ENCODE measurements around the gene NAAA. TPM values are rescaled to one million over a fixed set of nuclear protein-coding genes. Genes with fewer than 3 reads are reported as not detected.

The NAAA gene
- total and polyA plus RNA-seq, 2 of the 13 experiments (the other 11 are each of a cell fraction or from before 2014, with no cell fraction given) = 22.4 to 24.6 TPM

GRCh38 chr4:75940692-75941253 lies at the start of gene NAAA (continued):
- peak; percentile 69 for TF ChIP-seq ZNF687 (CRISPR knock-in tag; IDR thresholded peaks at IDR 0.05)
- TF ChIP-seq ZFP36L2 (CRISPR knock-in tag; IDR thresholded peaks at IDR 0.05) = no peak
- TF ChIP-seq SOX13 (IDR thresholded peaks at IDR 0.05) = no peak
- no peak for TF ChIP-seq SOX13 (CRISPR knock-in tag; conservative IDR thresholded peaks at IDR 0.05 in 1 of 2, IDR thresholded peaks at IDR 0.05 in 1 of 2)
- TF ChIP-seq GLI4 (CRISPR knock-in tag; IDR thresholded peaks at IDR 0.05; ENCODE audit: borderline replicate concordance) = 0 out of 2 replicates have a peak, but pooled peaks have one; percentile 33
- no peak for TF ChIP-seq ZNF792 (CRISPR knock-in tag; IDR thresholded peaks at IDR 0.05)
- TF ChIP-seq ZNF816 (CRISPR knock-in tag; IDR thresholded peaks at IDR 0.05; ENCODE audit: borderline replicate concordance) = no peak; the same call in 1 of the 2 replicates
- peak; percentile 88 for TF ChIP-seq KDM2A (CRISPR knock-in tag; IDR thresholded peaks at IDR 0.05; ENCODE audit: borderline replicate concordance, low read depth)
- no peak for TF ChIP-seq CREBL2 (CRISPR knock-in tag; IDR thresholded peaks at IDR 0.05; ENCODE audit: borderline replicate concordance)
- no peak for TF ChIP-seq PHF5A (CRISPR knock-in tag; IDR thresholded peaks at IDR 0.05; ENCODE audit: low read depth, unreplicated experiment)
- TF ChIP-seq ZNF263 (CRISPR knock-in tag; IDR thresholded peaks at IDR 0.05) = no peak
- TF ChIP-seq SMC3 (IDR thresholded peaks at IDR 0.05; ENCODE audit: low read length) = no peak
- TF ChIP-seq SNAPC2 (CRISPR knock-in tag; IDR thresholded peaks at IDR 0.05) = peak; percentile 68; the same call in 1 of the 2 replicates
- TF ChIP-seq PHF20 (CRISPR knock-in tag; IDR thresholded peaks at IDR 0.05) = peak; percentile 9
- 0 out of 2 replicates have a peak, but pooled peaks have one; percentile 28 for TF ChIP-seq KAT8 (CRISPR knock-in tag; IDR thresholded peaks at IDR 0.05)
- TF ChIP-seq, protein P1, sequence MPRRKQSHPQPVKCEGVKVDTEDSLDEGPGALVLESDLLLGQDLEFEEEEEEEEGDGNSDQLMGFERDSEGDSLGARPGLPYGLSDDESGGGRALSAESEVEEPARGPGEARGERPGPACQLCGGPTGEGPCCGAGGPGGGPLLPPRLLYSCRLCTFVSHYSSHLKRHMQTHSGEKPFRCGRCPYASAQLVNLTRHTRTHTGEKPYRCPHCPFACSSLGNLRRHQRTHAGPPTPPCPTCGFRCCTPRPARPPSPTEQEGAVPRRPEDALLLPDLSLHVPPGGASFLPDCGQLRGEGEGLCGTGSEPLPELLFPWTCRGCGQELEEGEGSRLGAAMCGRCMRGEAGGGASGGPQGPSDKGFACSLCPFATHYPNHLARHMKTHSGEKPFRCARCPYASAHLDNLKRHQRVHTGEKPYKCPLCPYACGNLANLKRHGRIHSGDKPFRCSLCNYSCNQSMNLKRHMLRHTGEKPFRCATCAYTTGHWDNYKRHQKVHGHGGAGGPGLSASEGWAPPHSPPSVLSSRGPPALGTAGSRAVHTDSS (CRISPR knock-in tag; conservative IDR thresholded peaks at IDR 0.05) = no peak
- TF ChIP-seq FOSL2 (CRISPR knock-in tag; IDR thresholded peaks at IDR 0.05) = no peak
- TF ChIP-seq ZNF629 (CRISPR knock-in tag; conservative IDR thresholded peaks at IDR 0.05) = no peak
- TF ChIP-seq SMARCC2 (IDR thresholded peaks at IDR 0.05) = no peak
- TF ChIP-seq TGIF2 (CRISPR knock-in tag; IDR thresholded peaks at IDR 0.05) = no peak; the same call in 1 of the 2 replicates
- TF ChIP-seq GPBP1L1 (CRISPR knock-in tag; IDR thresholded peaks at IDR 0.05) = no peak

All from HepG2 (cell line).